ENCODE results near the gene SLC35D3. TPM values are rescaled to one million over a fixed set of nuclear protein-coding genes. Genes with fewer than 3 reads are reported as not detected.

SLC35D3 gene
- total and polyA plus RNA-seq, 2 donors (not counting 3 experiments of a cell fraction or from before 2014, with no cell fraction given), result not detected

DNA sequence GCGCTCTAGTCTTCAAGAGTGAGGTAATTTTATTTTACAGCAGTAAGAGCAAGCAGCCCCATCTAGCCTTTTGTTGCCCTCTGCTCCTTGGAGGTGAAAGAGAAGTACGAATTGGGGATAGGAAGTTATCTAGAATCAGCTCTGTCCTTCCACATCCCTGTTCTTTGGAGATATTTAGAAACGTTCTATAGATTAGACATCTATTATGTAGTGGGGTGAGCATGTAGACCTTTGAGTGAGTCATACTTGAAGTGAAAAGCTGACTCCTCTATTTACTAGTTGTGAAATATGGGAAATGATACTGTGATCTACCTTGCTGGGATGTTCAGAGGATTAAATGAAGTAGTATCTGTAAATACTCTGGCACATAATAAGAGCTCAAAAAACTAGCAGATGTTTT, 36.0 kb upstream of the SLC35D3 start:
- Histone ChIP-seq H3K79me2 (ENCODE audit: control insufficient read depth, insufficient read depth, low read length) (no peaks in the 10 kb centered on the region), H3K4me1 (ENCODE audit: control insufficient read depth, extremely low read depth, insufficient read depth, low read length) (no peaks in the 10 kb centered on the region), H3K9me1 (replicated peaks; ENCODE audit: control insufficient read depth, extremely low read depth, insufficient read depth, low read length) (no peaks in the 10 kb centered on the region), H4K20me1 (replicated peaks; ENCODE audit: control insufficient read depth, extremely low read depth, insufficient read depth, low read length) (no peaks in the 10 kb centered on the region), H2AFZ (ENCODE audit: low read depth, low read length) (no peak overlapping the region), H3K9ac (replicated peaks; ENCODE audit: extremely low read depth, insufficient read depth, low read length) (no peak overlapping the region), H3K36me3 (ENCODE audit: control insufficient read depth in 2 of 2, extremely low read depth in 1 of 2, insufficient read depth in 2 of 2, low read length in 2 of 2) (no peaks in the 10 kb centered on the region), H3K4me2 (ENCODE audit: insufficient read depth, low read length) (no peak overlapping the region), H3K27me3 (ENCODE audit: control insufficient read depth in 2 of 2, insufficient read depth in 2 of 2, low read length in 2 of 2) (no peaks in the 10 kb centered on the region), H3K27ac (ENCODE audit: insufficient read depth, low read depth, low read length) (no peak overlapping the region), H3K4me3 (replicated peaks in 1 of 3; ENCODE audit: insufficient read depth in 1 of 3, low read depth in 1 of 3, low read length in 3 of 3) (no peak overlapping the region), H3K9me3 (replicated peaks; ENCODE audit: control insufficient read depth, insufficient read depth, low read length) (no peaks in the 10 kb centered on the region)
- TF ChIP-seq POLR2AphosphoS5 (IDR thresholded peaks at IDR 0.05; ENCODE audit: insufficient read depth, low read depth, low read length) (no peak), JUN (IDR thresholded peaks at IDR 0.05; ENCODE audit: borderline replicate concordance, insufficient read depth, insufficient read length, low read depth) (no peak), FOS (IDR thresholded peaks at IDR 0.05; ENCODE audit: borderline replicate concordance, insufficient read depth, low read length) (no peak), MYC (IDR thresholded peaks at IDR 0.05; ENCODE audit: low read depth, low read length) (no peak), GATA2 (IDR thresholded peaks at IDR 0.05; ENCODE audit: insufficient read depth, insufficient read length, low read depth, low read length) (no peak), POLR2A (IDR thresholded peaks at IDR 0.05; ENCODE audit: low read depth, low read length) (no peak), EZH2 (IDR thresholded peaks at IDR 0.05; ENCODE audit: borderline replicate concordance, low read depth, low read length, severe bottlenecking) (no peak)
- TF ChIP-seq, protein P1, sequence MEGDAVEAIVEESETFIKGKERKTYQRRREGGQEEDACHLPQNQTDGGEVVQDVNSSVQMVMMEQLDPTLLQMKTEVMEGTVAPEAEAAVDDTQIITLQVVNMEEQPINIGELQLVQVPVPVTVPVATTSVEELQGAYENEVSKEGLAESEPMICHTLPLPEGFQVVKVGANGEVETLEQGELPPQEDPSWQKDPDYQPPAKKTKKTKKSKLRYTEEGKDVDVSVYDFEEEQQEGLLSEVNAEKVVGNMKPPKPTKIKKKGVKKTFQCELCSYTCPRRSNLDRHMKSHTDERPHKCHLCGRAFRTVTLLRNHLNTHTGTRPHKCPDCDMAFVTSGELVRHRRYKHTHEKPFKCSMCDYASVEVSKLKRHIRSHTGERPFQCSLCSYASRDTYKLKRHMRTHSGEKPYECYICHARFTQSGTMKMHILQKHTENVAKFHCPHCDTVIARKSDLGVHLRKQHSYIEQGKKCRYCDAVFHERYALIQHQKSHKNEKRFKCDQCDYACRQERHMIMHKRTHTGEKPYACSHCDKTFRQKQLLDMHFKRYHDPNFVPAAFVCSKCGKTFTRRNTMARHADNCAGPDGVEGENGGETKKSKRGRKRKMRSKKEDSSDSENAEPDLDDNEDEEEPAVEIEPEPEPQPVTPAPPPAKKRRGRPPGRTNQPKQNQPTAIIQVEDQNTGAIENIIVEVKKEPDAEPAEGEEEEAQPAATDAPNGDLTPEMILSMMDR (IDR thresholded peaks at IDR 0.05; ENCODE audit: extremely low read depth in 1 of 2, insufficient read depth in 1 of 2, low read depth in 1 of 2, low read length in 2 of 2), result no peak
- TF ChIP-seq, protein P2, sequence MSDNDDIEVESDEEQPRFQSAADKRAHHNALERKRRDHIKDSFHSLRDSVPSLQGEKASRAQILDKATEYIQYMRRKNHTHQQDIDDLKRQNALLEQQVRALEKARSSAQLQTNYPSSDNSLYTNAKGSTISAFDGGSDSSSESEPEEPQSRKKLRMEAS (IDR thresholded peaks at IDR 0.05; ENCODE audit: insufficient read depth, insufficient read length), result no peak
- FAIRE-seq, result no peak
- intact Hi-C loops (cut with micrococcal nuclease), result no loop called here
- no peak for DNase-seq (ENCODE audit: low read depth, low spot score)
- dilution Hi-C loops (cut with MboI; ENCODE audit: extremely low pct_ligation_motif_present, low sequenced_read_pairs), result no loop called here
- ChIA-PET POLR2A (no interaction called here), CTCF (interaction anchor here (1.6 kb wide), 1 partner anchor 40 kb away, joined by 3 read pairs; no protein-coding TSS in a partner anchor)
- BruUV-seq (replicated peaks), result no TSS peak

All from endothelial cell of umbilical vein (primary cell).